SU-DHL-6 (cell line): Measurements from ENCODE around the gene ARID5B.

Experiments
- H2AFZ ChIP-seq: fragments of 200-600 bp; sonication (generic); 2 replicates; pipeline ENCODE4 v1.6.1; 2014; ENCODE audit warnings: low read depth, mild to moderate bottlenecking, moderate library complexity, mixed read lengths, antibody characterized with exemption, low read length; ENCODE audit not compliant: severe bottlenecking
- H3F3A ChIP-seq: fragments of 200-600 bp; shearing (Covaris generic); 2 replicates; pipeline ENCODE4 v1.6.0; 2016; ENCODE audit warnings: antibody characterized with exemption, mild to moderate bottlenecking; ENCODE audit not compliant: insufficient read depth
- H3K27ac ChIP-seq: fragments of 200-600 bp; sonication (generic); 2 replicates; pipeline ENCODE4 v1.5.1; 2016; ENCODE audit warnings: low read depth, mild to moderate bottlenecking, low read length, moderate library complexity, mixed read lengths
- H3K27me3 ChIP-seq: fragments of 200-600 bp; sonication (generic), shearing (Covaris generic); 2 replicates; pipeline ENCODE4 v1.6.0; 2014; ENCODE audit warnings: mild to moderate bottlenecking, low read length
- H3K36me3 ChIP-seq: fragments of 200-600 bp; sonication (generic); 2 replicates; pipeline ENCODE4 v1.6.1; 2014; ENCODE audit warnings: mild to moderate bottlenecking, low read length, mixed read lengths
- H3K4me2 ChIP-seq: fragments of 300-600, 200-600 bp; shearing (Covaris generic), sonication (generic); 2 replicates; pipeline ENCODE4 v1.6.0; 2014; ENCODE audit warnings: low read length, low read depth, mild to moderate bottlenecking; ENCODE audit not compliant: poor library complexity, severe bottlenecking
- H3K4me3 ChIP-seq: fragments of 200-600 bp; sonication (generic); 2 replicates; pipeline ENCODE4 v1.5.1; 2014; ENCODE audit warnings: antibody characterized with exemption, low read length, mild to moderate bottlenecking, mixed read lengths; ENCODE audit not compliant: insufficient read depth, poor library complexity, severe bottlenecking
- H3K79me2 ChIP-seq: fragments of 200-600 bp; sonication (generic); 2 replicates; pipeline ENCODE4 v1.6.1; 2014; ENCODE audit warnings: mild to moderate bottlenecking, low read length, moderate library complexity; ENCODE audit not compliant: insufficient read depth
- H3K9ac ChIP-seq: fragments of 200-600 bp; sonication (generic); 2 replicates; pipeline ENCODE4 v1.7.0; 2014; ENCODE audit warnings: mild to moderate bottlenecking, low read length
- H3K9me2 ChIP-seq: fragments of 200-600 bp; sonication (generic); replicated peaks from 2 replicates; pipeline ENCODE4 v1.6.1; 2014; ENCODE audit warnings: low read length; ENCODE audit not compliant: insufficient read depth
- H3K9me3 ChIP-seq: fragments of 200-600 bp; sonication (generic); 2 replicates; pipeline ENCODE4 v1.6.1; 2014; ENCODE audit warnings: low read length, mixed read lengths; ENCODE audit not compliant: insufficient read depth
- H4K20me1 ChIP-seq: fragments of 200-600 bp; sonication (generic); 2 replicates; pipeline ENCODE4 v1.6.1; 2014; ENCODE audit warnings: low read depth, mild to moderate bottlenecking, antibody characterized with exemption, low read length, moderate library complexity, mixed read lengths
- EZH2phosphoT487 ChIP-seq: fragments of 200-600 bp; sonication (generic), shearing (Covaris generic); conservative IDR thresholded peaks from 2 replicates; pipeline ENCODE4 v1.6.1; 2018; ENCODE audit warnings: mild to moderate bottlenecking, antibody characterized with exemption, low read length, moderate library complexity, mixed read lengths
- TF ChIP-seq, protein P1 (sequence below): fragments of 200-600 bp; sonication (generic); IDR thresholded peaks from one replicate; pipeline ENCODE4 v1.5.1; 2017; ENCODE audit warnings: antibody characterized with exemption, mild to moderate bottlenecking, low read length, moderate library complexity; ENCODE audit not compliant: insufficient read depth, poor library complexity, severe bottlenecking

Gene ARID5B

DNA sequence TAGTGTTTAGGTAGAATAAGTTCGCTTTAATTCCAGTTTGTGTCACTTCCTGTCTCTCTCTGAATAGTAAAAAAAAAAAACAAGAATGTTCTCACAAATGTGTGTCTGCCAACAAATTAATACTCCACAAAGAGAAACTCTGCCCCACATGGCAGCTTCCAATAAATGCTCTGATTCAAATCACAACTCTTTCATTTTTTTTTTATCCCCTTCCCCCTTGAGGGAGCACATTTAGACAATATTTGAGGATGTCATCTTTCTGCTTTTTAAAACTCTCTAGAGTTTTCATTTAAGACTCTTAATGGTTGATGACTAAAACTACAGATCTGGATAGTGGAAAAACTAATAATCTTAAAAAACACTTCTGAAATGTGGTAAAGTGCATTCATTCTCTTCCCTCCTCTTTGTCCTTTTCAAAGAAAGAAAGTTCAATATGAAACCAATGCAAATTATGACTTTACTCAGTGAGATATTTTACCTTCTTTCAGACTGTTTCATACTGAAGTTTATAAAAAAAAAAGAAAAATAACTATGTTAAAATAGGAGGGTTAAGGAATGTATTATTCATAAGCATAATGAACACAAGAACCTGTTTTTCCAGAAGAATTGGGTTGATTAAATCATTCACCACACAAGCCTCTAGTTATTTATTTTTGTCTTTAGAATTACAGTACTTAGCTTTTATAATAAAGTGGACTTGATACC is 42.3 kb downstream of the ARID5B start:
- Histone ChIP-seq H3K27me3 (no peaks in the 10 kb centered on the region), H3K79me2 (peaks cover 65% of the 10 kb centered on the region), H3K9ac (peak overlapping the region; percentile 39), H3K9me3 (no peaks in the 10 kb centered on the region), H4K20me1 (no peaks in the 10 kb centered on the region), H3K4me3 (no peak overlapping the region), H3K4me2 (peak overlapping the region; percentile 61), H3K9me2 (no peaks in the 10 kb centered on the region), H3K36me3 (peaks cover 28% of the 10 kb centered on the region; the same call in 1 of the 2 replicates), H3F3A (peaks cover 61% of the 10 kb centered on the region), H2AFZ (no peak overlapping the region), H3K27ac (peak overlapping the region; percentile 91)
- no peak for TF ChIP-seq EZH2phosphoT487
- TF ChIP-seq, protein P1, sequence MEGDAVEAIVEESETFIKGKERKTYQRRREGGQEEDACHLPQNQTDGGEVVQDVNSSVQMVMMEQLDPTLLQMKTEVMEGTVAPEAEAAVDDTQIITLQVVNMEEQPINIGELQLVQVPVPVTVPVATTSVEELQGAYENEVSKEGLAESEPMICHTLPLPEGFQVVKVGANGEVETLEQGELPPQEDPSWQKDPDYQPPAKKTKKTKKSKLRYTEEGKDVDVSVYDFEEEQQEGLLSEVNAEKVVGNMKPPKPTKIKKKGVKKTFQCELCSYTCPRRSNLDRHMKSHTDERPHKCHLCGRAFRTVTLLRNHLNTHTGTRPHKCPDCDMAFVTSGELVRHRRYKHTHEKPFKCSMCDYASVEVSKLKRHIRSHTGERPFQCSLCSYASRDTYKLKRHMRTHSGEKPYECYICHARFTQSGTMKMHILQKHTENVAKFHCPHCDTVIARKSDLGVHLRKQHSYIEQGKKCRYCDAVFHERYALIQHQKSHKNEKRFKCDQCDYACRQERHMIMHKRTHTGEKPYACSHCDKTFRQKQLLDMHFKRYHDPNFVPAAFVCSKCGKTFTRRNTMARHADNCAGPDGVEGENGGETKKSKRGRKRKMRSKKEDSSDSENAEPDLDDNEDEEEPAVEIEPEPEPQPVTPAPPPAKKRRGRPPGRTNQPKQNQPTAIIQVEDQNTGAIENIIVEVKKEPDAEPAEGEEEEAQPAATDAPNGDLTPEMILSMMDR: no peak

DNA sequence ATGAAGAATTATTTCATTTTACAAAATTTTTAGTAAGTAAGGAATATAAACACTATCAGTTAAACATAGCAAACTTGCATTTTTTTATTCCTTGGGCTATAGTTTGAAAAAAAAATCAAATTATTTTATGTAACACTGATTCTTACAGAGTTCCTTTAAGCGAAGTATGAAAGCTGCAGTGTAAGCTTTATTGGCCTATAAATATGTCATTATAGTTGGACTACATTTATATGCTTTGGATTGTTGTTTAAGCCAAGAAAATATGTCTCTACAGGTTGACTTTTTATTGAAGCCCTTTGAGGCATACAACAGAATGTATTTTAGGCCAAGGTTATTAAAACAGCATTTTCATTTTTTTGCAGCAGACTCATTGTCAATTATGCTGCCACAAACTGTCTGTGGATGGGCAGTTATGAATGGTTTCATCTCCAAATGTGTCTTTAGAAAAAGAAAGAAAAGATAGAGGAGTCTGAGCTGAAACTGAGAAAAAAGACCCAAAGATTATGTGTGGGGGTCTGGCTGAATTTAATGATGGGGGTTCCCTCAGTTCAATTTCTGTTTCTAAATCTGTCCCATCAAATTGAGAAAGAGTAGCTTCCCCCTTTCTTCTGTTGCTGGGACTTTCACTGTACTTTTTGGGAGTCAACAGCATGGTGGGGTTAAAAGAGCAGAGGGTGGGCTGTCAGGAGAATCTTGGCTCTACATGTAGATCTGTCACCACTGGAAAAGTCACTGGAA is 43.1 kb downstream of the ARID5B start:
- Histone ChIP-seq H3K9me2 (no peaks in the 10 kb centered on the region), H3K36me3 (peaks cover 28% of the 10 kb centered on the region; the same call in 1 of the 2 replicates), H3K79me2 (peaks cover 57% of the 10 kb centered on the region), H3K27ac (peak overlapping the region; percentile 91), H3K27me3 (no peaks in the 10 kb centered on the region), H3K9ac (peak overlapping the region; percentile 7; the same call in 1 of the 2 replicates), H3K4me2 (peak overlapping the region; percentile 61), H2AFZ (no peak overlapping the region), H3F3A (peaks cover 54% of the 10 kb centered on the region), H4K20me1 (no peaks in the 10 kb centered on the region), H3K4me3 (no peak overlapping the region), H3K9me3 (no peaks in the 10 kb centered on the region)
- TF ChIP-seq, protein P1: no peak
- TF ChIP-seq EZH2phosphoT487: no peak

DNA sequence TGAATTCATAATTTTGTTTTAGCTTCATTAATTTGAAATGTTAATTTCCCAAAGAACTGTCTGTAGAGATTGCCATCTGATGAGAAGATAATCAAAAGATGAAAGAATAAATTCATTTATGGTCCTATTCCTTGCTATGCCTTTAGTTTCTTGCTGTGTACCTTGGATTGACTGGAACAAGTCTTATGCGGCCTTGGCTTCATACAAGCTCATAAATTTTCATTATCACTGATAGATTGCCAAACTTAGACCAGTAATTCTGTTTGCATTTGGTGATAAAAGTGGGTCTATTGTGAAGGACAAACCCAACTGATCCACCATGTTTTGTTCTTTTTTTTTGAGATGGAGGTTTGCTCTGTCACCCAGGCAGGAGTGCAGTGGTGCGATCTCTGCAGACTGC is 48.2 kb downstream of the ARID5B start:
- Histone ChIP-seq H3F3A (peaks cover 29% of the 10 kb centered on the region), H3K27me3 (no peaks in the 10 kb centered on the region), H3K36me3 (peaks cover 12% of the 10 kb centered on the region; the same call in 1 of the 2 replicates), H2AFZ (no peak overlapping the region), H3K9me3 (no peaks in the 10 kb centered on the region), H3K9ac (no peak overlapping the region), H3K4me3 (no peak overlapping the region), H3K9me2 (no peaks in the 10 kb centered on the region), H3K27ac (no peak overlapping the region), H4K20me1 (no peaks in the 10 kb centered on the region), H3K79me2 (peaks cover 34% of the 10 kb centered on the region), H3K4me2 (no peak overlapping the region)
- TF ChIP-seq EZH2phosphoT487: no peak
- TF ChIP-seq, protein P1: no peak
